HCT116 (cell line): Measurements from ENCODE around the gene CLPX. TPM values are rescaled to one million over a fixed set of nuclear protein-coding genes. Genes with fewer than 3 reads are reported as not detected.
A peak's percentile ranks its signal among the peaks of the same experiment; 100 is the strongest.

Experiments used
- ATAC-seq: fragments of 200-7000 bp; cut with Tn5 transposase; 2 replicates; pipeline ENCODE4 v1.9.1; 2020; ENCODE audit warnings: mild to moderate bottlenecking, moderate library complexity
- BruUV-seq: library from RNA; stranded (reverse); fragments of 400-500 nt; replicated peaks from 2 replicates; lab custom pipeline; 2021; lab: Mats Ljungman, UMichigan
- CTCF ChIA-PET: fragments of 300-600 bp; sonication (Branson Sonifier 250); formaldehyde crosslinking; loops from one replicate; lab custom pipeline; 2021; ENCODE audit warnings: antibody characterized with exemption; lab: Charles Lee
- POLR2A ChIA-PET: fragments of 300-600, 350-600 bp; sonication (Branson Sonifier 250); formaldehyde crosslinking; loops from one replicate; lab custom pipeline; 2021; ENCODE audit warnings: antibody characterized with exemption; lab: Charles Lee
- RAD21 ChIA-PET, 2 experiments: fragments of 300-600 bp; sonication (Branson Sonifier 250); formaldehyde crosslinking; loops; one replicate each; lab custom pipeline; 2023; ENCODE audit warnings: low total read pairs in 2 of 2; ENCODE audit not compliant: uncharacterized antibody in 2 of 2, unreplicated experiment in 2 of 2, low non-redundant PET in 1 of 2; lab: Charles Lee
- DNase-seq: peaks from one replicate; pipeline ENCODE4 v3.0.0-alpha.2; 2010; ENCODE audit warnings: low read depth, low spot score
- H2AFZ ChIP-seq: fragments of 200-600 bp; shearing (Covaris generic), sonication (generic); 2 replicates; pipeline ENCODE4 v1.6.1; 2017; ENCODE audit warnings: low read depth, mixed run types, mixed read lengths, antibody characterized with exemption, low read length; ENCODE audit not compliant: poor library complexity, severe bottlenecking
- H3K27ac ChIP-seq: 2 replicates; pipeline ENCODE4 v1.5.1; 2012; ENCODE audit warnings: low read depth, low read length
- H3K27me3 ChIP-seq: fragments of 200-600 bp; sonication (generic); 2 replicates; pipeline ENCODE4 v1.6.1; 2016; ENCODE audit warnings: mixed run types, low read length, mixed read lengths; ENCODE audit not compliant: insufficient read depth
- H3K36me3 ChIP-seq, 2 experiments: fragments of 200-500 bp in 1 of 2; fragments of 200-600 bp in 1 of 2; sonication (Bioruptor generic) in 1 of 2; sonication (generic) in 1 of 2; 2 replicates each; pipeline versions ENCODE4 v1.5.1 to v1.6.1; 2014 to 2016; ENCODE audit warnings: low read length in 2 of 2, inconsistent platforms in 1 of 2, mixed read lengths in 1 of 2, mixed run types in 1 of 2; ENCODE audit not compliant: insufficient read depth in 2 of 2, control insufficient read depth in 1 of 2
- H3K4me1 ChIP-seq, 2 experiments: fragments of 200-600 bp in 1 of 2; sonication (generic) in 1 of 2; 2 replicates each; pipeline versions ENCODE4 v1.5.1 to v1.6.1; 2012 to 2017; ENCODE audit warnings: low read length in 2 of 2, inconsistent platforms in 1 of 2, mild to moderate bottlenecking in 1 of 2, mixed read lengths in 1 of 2, mixed run types in 1 of 2, moderate library complexity in 1 of 2; ENCODE audit not compliant: insufficient read depth in 2 of 2, control insufficient read depth in 1 of 2
- H3K4me2 ChIP-seq: fragments of 200-600 bp; sonication (generic); 2 replicates; pipeline ENCODE4 v1.6.1; 2017; ENCODE audit warnings: mixed run types, low read length, mixed read lengths
- H3K4me3 ChIP-seq, 2 experiments: fragments of 200-600 bp in 1 of 2; sonication (generic) in 1 of 2; replicated peaks in 1 of 2; 2 replicates each; pipeline ENCODE4 v1.5.1; 2011 to 2016; ENCODE audit warnings: low read length in 2 of 2, control low read depth in 1 of 2, low read depth in 1 of 2, mild to moderate bottlenecking in 1 of 2, mixed read lengths in 1 of 2, mixed run types in 1 of 2
- H3K79me2 ChIP-seq: fragments of 200-600 bp; sonication (generic); 2 replicates; pipeline ENCODE4 v1.6.1; 2017; ENCODE audit warnings: mild to moderate bottlenecking, mixed run types, low read length, moderate library complexity, mixed read lengths; ENCODE audit not compliant: insufficient read depth
- H3K9ac ChIP-seq: fragments of 200-600 bp; sonication (generic); 2 replicates; pipeline ENCODE4 v1.6.1; 2016; ENCODE audit warnings: low read length, mixed read lengths
- H3K9me2 ChIP-seq: fragments of 200-600 bp; sonication (generic), shearing (Covaris generic); 2 replicates; pipeline ENCODE4 v1.6.1; 2017; ENCODE audit warnings: mixed run types, mild to moderate bottlenecking, moderate library complexity; ENCODE audit not compliant: insufficient read depth
- H3K9me3 ChIP-seq, 2 experiments: fragments of 200-500 bp in 1 of 2; fragments of 200-600 bp in 1 of 2; sonication (Bioruptor generic) in 1 of 2; sonication (generic) in 1 of 2; 2 replicates each; pipeline ENCODE4 v1.6.1; 2014 to 2017; ENCODE audit warnings: low read length in 2 of 2, mixed read lengths in 2 of 2, inconsistent platforms in 1 of 2, low read depth in 1 of 2, mild to moderate bottlenecking in 1 of 2, mixed run types in 1 of 2, moderate library complexity in 1 of 2; ENCODE audit not compliant: control insufficient read depth in 1 of 2, insufficient read depth in 1 of 2
- H4K20me1 ChIP-seq: fragments of 200-600 bp; sonication (generic), shearing (Covaris generic); 2 replicates; pipeline ENCODE4 v1.6.1; 2017; ENCODE audit warnings: mixed run types, mild to moderate bottlenecking, moderate library complexity; ENCODE audit not compliant: insufficient read depth
- CBX3 ChIP-seq: IDR thresholded peaks from 2 replicates; pipeline ENCODE4 v1.6.1; 2012; ENCODE audit warnings: low read depth
- EGR1 ChIP-seq: IDR thresholded peaks from 2 replicates; pipeline ENCODE4 v1.6.1; 2012; ENCODE audit warnings: low read depth
- ELF1 ChIP-seq: IDR thresholded peaks from 2 replicates; pipeline ENCODE4 v1.6.1; 2012; ENCODE audit warnings: low read depth, borderline replicate concordance
- FOSL1 ChIP-seq: IDR thresholded peaks from 2 replicates; pipeline ENCODE4 v1.6.1; 2012; ENCODE audit warnings: low read depth
- JUND ChIP-seq: IDR thresholded peaks from 2 replicates; pipeline ENCODE4 v1.6.1; 2012
- SIN3A ChIP-seq: IDR thresholded peaks from 2 replicates; pipeline ENCODE4 v1.6.1; 2012; ENCODE audit warnings: low read depth
- SRF ChIP-seq: IDR thresholded peaks from 2 replicates; pipeline ENCODE4 v1.6.1; 2012; ENCODE audit warnings: low read depth
- TCF7L2 ChIP-seq: IDR thresholded peaks from 2 replicates; pipeline ENCODE4 v1.7.0; 2011; ENCODE audit warnings: borderline replicate concordance, inconsistent platforms; ENCODE audit not compliant: insufficient read depth, insufficient read length; ENCODE audit errors: extremely low read depth
- YY1 ChIP-seq: IDR thresholded peaks from 2 replicates; pipeline ENCODE4 v1.6.1; 2011; ENCODE audit warnings: low read length, low read depth, moderate library complexity, mild to moderate bottlenecking; ENCODE audit not compliant: insufficient replicate concordance; ENCODE audit errors: extremely low read depth
- ZFX ChIP-seq: fragments of 450-650 bp; IDR thresholded peaks from 2 replicates; pipeline ENCODE4 v1.6.1; 2017
- intact Hi-C: fragments of 100-400 bp; cut with micrococcal nuclease; formaldehyde crosslinking; loops from 2 replicates; pipeline ENCODE4 v1.10.0; 2022
- total RNA-seq: library from RNA; stranded (reverse); gene quantifications from one replicate; pipeline ENCODE4 v1.2.1, GENCODE V29; 2021; ENCODE audit not compliant: unreplicated experiment
- TF ChIP-seq, protein P1 (sequence below): IDR thresholded peaks from 2 replicates; pipeline ENCODE4 v1.6.1; 2012; ENCODE audit warnings: low read depth

Gene CLPX
- total RNA-seq, 1 experiment from 2014 or later: 64.1 TPM

DNA sequence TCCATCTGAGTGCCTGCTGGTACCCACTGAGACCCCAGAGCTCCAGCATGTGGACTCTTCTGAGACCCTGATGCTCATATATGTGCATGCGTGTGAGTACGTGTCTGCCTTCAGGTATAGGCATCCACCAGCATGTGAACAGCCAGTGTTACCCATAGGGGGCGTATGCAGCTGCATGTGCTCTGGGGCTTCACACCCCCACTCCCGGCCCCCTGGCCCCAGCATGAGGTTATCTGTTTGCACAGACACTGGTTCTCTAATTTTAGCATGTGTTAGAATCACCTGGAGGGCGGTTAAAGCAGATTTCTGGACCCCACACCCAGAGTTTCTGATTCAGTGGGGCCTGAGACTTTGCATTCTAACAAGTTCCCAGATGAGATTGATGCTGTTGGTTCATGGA is 27.0 kb upstream of the CLPX start (continued):
- TF ChIP-seq, protein P1, sequence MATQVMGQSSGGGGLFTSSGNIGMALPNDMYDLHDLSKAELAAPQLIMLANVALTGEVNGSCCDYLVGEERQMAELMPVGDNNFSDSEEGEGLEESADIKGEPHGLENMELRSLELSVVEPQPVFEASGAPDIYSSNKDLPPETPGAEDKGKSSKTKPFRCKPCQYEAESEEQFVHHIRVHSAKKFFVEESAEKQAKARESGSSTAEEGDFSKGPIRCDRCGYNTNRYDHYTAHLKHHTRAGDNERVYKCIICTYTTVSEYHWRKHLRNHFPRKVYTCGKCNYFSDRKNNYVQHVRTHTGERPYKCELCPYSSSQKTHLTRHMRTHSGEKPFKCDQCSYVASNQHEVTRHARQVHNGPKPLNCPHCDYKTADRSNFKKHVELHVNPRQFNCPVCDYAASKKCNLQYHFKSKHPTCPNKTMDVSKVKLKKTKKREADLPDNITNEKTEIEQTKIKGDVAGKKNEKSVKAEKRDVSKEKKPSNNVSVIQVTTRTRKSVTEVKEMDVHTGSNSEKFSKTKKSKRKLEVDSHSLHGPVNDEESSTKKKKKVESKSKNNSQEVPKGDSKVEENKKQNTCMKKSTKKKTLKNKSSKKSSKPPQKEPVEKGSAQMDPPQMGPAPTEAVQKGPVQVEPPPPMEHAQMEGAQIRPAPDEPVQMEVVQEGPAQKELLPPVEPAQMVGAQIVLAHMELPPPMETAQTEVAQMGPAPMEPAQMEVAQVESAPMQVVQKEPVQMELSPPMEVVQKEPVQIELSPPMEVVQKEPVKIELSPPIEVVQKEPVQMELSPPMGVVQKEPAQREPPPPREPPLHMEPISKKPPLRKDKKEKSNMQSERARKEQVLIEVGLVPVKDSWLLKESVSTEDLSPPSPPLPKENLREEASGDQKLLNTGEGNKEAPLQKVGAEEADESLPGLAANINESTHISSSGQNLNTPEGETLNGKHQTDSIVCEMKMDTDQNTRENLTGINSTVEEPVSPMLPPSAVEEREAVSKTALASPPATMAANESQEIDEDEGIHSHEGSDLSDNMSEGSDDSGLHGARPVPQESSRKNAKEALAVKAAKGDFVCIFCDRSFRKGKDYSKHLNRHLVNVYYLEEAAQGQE: no peak
- TF ChIP-seq ZFX: no peak
- TF ChIP-seq SRF: no peak
- TF ChIP-seq CBX3: peak; percentile 33; the same call in 1 of the 2 replicates
- TF ChIP-seq SIN3A: no peak

DNA sequence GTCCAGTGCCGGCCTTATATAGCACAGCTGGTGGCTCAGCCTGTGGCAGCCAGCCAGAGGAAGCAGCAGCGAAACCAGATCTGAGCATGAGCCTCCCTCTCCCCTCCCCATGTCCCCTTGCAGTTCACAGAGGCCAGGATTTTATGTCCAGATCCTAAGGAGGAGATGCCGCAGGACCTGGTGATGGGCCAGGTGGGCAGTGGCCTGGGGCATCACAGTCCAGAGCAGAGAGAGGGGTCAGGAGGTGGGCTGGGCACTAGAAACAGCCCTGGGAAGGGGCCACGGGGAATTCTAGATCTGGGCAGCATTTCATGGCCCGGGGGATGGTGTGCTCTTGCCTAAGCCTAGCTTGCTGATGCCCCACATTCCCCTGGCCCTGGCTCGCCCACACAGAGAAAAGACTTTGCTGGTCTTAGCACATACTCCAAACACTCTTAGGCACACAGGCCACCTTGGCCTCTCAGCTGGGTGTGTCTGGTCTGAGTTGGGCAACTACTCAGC is 26.4 kb upstream of the CLPX start:
- ChIA-PET RAD21 (no interaction called here), POLR2A (interaction anchor here (1.4 kb wide), 1 partner anchor 93 kb away, joined by 4 read pairs; the partner anchor contains the start of gene RNU5B-1), CTCF (interaction anchor here (1.8 kb wide), 1 partner anchor 11 kb away, joined by 7 read pairs; no protein-coding TSS in a partner anchor)
- TF ChIP-seq ZFX (no peak), EGR1 (no peak), JUND (no peak), ELF1 (no peak), YY1 (no peak), SIN3A (no peak), FOSL1 (no peak), TCF7L2 (no peak)
- Histone ChIP-seq H3K9me3 (no peaks in the 10 kb centered on the region), H3K4me1 (peaks cover 2 to 8% of the 10 kb centered on the region in 2 experiments; a peak in 1 of 4 replicates), H3K9me2 (no peaks in the 10 kb centered on the region), H3K4me3 (no peak overlapping the region), H3K36me3 (no peaks in the 10 kb centered on the region), H3K79me2 (no peaks in the 10 kb centered on the region), H2AFZ (no peak overlapping the region), H3K27ac (no peak overlapping the region), H4K20me1 (no peaks in the 10 kb centered on the region), H3K27me3 (no peaks in the 10 kb centered on the region), H3K4me2 (no peak overlapping the region), H3K9ac (no peak overlapping the region)
- ATAC-seq (peak; percentile 12; the same call in 1 of the 2 replicates), DNase-seq (no peak)
- intact Hi-C loops: no loop called here
- BruUV-seq: no TSS peak
